ENCODE measurements around the gene DUSP23.

- no peak for TF ChIP-seq CTCF (IDR thresholded peaks at IDR 0.05; ENCODE audit: low read depth, low read length)
- TF ChIP-seq EZH2phosphoT487 (IDR thresholded peaks at IDR 0.05; ENCODE audit: low read depth) = no peak
Measured at GRCh38 chr1:159779403-159779851, 1.3 kb upstream of the DUSP23 start.

All from OCI-LY3 (cell line).